HPDE6-E6E7 (cell line): ENCODE data around the gene HECW1.
"Not testable (repeated sequence)": the region's sequence is repeated elsewhere in the genome, so short reads cannot be mapped to it uniquely, and the experiment has no call there.

ENCODE experiments used
- DNase-seq: peaks from one replicate; pipeline ENCODE4 v3.0.0; 2011; ENCODE audit warnings: missing footprints; ENCODE audit errors: extremely low spot score

HECW1 gene

DNA sequence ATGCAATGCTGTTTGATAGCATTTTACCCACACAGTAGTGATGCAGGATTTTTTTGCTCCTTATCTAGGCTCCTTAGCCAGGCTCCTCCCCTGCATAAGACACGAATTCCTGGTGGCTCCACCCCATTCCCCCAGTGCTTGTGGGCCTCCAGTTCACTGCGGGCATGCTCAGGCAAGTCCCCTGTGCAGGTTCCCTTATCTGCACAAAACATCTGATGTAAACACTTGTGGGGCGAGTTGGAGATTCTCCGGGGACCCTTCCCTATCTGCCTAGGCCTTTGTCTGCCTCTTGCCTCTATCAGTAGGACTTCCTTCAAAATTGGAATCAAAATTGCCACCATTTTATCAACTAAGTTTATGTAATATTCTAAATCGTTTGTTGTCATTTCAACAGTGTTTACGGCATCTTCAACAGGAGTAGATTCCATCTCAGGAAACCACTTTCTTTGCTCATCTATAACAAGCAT, 465.1 kb downstream of the HECW1 start:
- no peak for DNase-seq

DNA sequence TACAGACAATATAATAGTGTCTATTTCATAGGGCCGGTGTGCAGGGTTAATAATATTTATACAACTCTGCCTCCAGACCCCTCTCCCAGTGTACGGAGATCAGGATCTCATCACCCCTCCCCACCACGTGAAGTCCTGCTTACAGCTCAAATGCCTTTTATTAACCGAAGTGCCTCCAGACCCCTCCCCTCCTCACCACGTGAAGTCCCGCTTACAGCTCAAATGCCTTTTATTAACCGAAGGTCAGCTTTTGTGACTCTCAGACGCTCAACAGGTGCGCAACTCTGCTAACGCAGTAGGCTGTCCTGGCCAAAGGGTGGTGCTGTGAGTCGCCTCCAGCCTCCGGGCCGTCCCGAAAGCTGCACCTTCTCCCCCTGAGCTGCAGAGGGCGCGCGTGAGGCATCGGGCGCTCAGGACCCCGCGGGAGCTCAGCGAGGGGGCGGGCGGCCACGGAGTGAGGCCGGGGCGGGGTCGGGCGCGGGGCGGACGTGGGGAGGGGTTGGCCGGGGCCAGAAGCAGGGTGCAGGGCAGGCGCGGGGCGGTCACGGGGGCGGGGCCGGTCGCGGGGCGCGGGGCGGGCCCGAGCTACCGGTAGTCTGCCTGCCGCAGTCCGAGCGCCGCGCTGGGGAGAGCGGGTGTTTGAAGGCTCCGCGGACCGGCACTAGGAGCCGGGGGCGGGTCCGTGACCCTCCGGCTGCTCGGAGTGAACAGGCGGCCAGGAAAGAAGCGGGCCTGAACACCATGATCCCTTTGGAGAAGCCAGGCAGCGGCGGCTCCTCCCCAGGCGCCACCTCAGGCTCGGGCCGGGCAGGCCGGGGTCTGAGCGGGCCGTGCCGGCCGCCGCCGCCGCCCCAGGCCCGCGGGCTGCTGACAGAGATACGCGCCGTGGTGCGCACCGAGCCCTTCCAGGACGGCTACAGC, 470.3 kb downstream of the HECW1 start, which contains the start of gene STK17A:
Gene STK17A, plus strand, starts transcription at position 606 of the 921 bp plus-strand sequence. Its CDS starts 136 bp downstream, at position 742.
- peak; percentile 87 for DNase-seq

DNA sequence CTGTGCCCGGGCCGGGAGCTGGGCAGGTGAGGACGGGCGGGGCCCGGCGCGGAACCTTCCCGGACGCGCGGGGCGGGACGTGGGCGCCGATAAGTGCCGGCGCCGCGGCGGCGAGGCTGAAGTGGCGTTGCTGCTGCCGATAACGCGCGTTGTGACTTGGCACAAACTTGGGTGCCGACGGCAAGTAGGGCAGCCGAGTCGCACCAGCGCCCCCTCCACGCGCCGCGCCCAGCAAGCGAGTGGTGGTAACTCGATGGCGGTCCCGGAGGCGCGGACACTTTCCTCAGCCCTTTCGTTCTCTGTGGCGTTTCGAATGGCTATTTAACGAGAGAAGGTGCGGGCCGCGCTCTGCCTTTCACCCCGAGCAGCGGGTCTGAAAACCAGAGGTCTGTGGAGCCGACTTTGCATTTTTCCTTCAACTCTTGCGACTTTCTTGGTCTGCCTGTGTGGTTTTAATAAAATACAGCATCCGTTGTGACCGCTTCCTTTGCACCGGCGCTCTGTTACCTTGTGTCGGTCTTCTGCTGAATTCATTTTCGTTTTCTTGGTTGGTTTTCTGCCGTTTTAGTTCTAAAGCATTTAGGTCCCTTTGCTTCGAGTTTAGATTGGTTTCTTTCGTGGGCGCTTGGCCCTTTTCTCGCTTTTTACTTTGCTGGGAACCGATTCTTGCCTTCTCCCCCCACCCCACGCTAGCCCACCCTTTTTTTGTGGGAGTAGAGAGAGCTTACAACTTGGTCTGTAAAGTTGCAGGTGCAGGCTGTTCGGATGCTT, 471.2 kb downstream of the HECW1 start:
- DNase-seq: no peak

GRCh38 chr7:43584195-43584586, 471.7 kb downstream of the HECW1 start:
- no peak for DNase-seq

- not testable (repeated sequence) for DNase-seq
Measured at GRCh38 chr7:43584733-43585132, 472.3 kb downstream of the HECW1 start.

DNA sequence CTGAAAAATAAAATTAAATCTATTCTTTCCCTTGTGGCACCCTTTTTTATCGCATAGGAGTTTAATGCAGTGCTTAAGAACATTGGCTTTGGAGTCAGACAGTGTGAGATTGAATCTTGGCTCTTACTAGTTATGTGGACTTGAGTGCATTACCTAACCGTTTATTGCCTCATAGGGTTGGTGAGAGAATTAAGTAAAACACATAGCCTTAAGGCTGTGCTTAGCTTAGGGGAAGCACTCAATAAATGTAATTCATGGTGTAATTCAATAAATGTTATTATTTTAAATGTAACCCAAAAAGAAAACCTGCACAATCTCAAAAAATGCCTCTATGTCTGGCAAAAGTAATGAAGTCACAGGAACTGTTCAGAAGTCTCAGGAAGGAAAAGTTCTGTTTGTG, 473.1 kb downstream of the HECW1 start:
- no peak for DNase-seq

- DNase-seq: no peak
Measured at GRCh38 chr7:43586251-43586900, 473.9 kb downstream of the HECW1 start.

DNA sequence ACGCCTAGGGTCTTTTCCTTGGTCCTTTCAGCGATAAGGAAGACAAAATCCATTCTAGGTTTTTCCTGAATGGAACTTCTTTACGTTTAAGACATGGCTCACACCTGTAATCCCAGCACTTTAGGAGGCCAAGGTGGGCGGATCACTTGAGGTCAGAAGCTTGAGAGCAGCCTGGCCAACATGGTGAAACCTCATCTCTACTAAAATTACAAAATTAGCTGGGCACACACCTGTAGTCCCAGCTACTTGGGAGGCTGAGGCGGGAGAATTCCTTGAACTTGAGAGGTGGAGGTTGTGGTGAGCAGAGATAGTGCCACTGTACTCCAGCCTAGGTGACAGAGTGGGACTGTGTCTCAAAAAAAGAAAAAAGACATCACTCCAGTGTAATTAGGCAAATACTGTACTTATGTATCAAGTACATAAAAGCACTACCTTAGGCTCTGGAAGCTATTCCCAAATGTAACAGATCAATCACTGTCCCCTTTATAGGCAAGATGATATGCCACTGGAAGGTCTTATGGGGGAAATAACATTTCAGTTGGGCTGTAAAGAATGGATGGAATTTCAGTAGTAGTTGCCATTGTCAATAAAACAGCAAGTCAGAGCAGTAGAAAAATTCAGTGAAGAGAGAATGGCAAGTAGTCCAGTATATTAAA, 476.2 kb downstream of the HECW1 start:
- no peak for DNase-seq

GRCh38 chr7:43589133-43589478, 476.7 kb downstream of the HECW1 start:
- DNase-seq: no peak

GRCh38 chr7:43589728-43590127, 477.3 kb downstream of the HECW1 start:
- no peak for DNase-seq

GRCh38 chr7:43590862-43591557, 478.6 kb downstream of the HECW1 start:
- no peak for DNase-seq

GRCh38 chr7:43591558-43592180, 479.2 kb downstream of the HECW1 start:
- peak; percentile 53 for DNase-seq

DNA sequence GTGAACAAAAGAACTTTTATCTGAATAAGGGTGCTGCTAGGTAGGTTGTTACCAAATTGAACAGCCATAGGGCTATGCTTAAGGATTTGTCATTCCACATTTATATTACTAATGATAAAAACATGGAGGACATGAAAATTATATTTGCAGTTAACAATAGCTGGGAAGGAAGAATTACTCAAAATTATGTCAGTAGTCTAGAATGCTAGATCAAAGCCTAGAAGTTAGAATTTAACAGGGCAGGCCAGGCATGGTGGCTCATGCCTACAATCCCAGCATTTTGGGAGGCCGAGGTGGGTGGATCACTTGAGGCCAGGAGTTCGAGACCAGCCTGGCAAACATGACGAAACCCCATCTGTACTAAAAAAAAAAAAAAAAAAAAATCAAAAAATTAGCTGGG, 479.9 kb downstream of the HECW1 start:
- DNase-seq: no peak

DNA sequence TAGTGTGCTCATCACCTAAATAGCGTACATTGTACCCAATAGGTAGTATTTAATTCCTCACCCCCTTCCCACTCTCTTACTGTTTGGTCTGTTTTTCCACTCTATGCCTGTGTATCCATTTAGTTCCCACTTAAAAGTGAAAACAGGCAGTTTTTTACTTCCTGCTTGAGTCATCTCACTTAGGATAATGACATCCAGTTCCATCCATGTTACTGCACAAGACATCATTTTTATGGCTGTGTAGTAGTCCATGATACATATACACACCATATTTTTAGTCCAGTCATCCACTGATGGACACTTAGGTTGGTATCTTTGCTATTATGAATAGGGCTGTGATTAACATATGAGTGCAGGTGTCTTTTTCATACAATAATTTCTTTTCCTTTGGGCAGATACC, 480.6 kb downstream of the HECW1 start:
- no peak for DNase-seq

DNA sequence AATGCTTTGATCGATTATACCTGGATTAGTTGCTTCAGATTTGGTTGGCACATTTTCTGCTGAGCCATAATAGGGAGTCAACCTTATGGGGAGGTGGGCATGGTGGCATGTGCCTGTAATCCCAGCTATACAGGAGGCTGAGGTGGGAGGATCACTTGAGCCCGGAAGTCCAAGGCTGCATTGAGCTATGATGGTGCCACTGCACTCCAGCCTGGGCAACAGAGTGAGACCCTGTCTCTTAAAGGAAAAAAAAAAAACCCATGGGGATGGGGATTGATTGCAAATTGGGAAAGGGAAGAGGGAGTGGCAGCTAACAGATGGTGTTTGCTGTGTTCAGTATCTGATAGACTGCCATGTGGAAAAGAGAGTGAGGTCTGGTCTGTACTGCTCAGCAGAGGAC, 481.6 kb downstream of the HECW1 start:
- DNase-seq: no peak

- not testable (repeated sequence) for DNase-seq
Measured at GRCh38 chr7:43596426-43596825, 484.0 kb downstream of the HECW1 start.

GRCh38 chr7:43600056-43600455, 487.6 kb downstream of the HECW1 start:
- no peak for DNase-seq

DNA sequence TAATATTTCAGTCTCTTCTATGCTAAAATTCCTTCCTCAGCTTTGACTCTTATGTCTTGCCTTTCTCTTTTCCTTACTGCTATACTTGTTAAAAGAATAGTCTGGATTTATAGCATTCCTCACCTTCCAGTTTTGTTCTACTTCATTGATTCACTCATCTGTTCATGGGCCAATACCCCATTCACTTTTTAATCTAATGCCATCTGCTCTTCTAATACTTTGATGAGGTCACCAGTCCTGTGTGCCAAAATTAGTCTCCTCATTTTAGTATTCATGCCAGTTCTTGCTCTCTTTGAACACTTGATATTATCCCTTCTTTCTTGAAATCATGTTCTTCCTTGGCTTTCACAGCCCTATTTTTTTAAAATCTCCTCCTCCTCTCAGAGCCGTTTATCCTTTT, 489.8 kb downstream of the HECW1 start:
- DNase-seq: no peak

GRCh38 chr7:43604251-43604650, 491.8 kb downstream of the HECW1 start:
- DNase-seq: no peak

DNA sequence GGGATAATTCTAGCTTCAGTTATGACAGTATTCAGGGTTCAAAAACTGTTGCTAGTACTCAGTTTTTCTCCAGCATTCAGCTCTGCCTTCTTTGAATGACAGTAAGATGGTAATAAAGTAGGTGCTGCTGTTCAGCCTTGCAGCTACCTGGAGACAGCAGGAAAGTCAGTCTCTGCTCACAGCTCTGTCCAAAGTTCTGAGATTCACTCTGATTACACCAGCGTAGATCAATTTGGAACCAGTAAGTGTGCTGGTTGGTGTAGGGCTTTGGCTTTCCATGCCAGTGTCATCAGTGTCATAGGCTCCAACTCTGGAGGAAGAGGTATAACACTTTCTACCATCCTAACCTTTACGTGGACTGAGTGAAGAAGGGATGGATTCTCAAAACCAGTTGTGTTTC, 496.6 kb downstream of the HECW1 start:
- no peak for DNase-seq

DNA sequence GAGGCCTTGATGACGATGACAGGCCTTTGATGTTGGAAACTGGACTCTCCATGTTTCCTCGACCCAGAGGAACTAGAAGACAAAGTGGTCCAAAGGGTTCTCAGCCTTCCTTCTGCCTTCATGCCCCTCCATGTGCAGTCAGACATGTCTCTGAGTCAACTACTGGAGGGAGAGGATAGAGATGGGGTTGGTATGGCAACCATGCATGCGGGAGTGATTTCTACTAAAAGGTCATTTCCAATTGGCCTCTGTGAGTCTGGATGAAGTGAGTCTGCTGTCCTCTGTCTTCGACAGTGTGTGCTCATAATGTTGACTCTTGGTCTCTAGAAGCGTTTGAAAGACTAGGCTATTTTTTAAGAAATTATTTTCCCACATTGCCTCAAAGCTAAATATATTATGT, 499.7 kb downstream of the HECW1 start:
- DNase-seq: no peak
